GM12878 (cell line): ENCODE results near the gene MAD2L2. TPM values are rescaled to one million over a fixed set of nuclear protein-coding genes. Genes with fewer than 3 reads are reported as not detected.

Experiments
- ESRRA ChIP-seq: IDR thresholded peaks from 2 replicates; pipeline ENCODE4 v1.6.1; 2012; ENCODE audit warnings: mild to moderate bottlenecking, low read length, improper control_type of control experiment
- HDAC2 ChIP-seq: fragments of 200-600 bp; sonication (generic); IDR thresholded peaks from 2 replicates; pipeline ENCODE4 v1.6.1; 2017
- TCF3 ChIP-seq: IDR thresholded peaks from 2 replicates; pipeline ENCODE4 v1.6.1; 2012; ENCODE audit warnings: low read depth, mild to moderate bottlenecking, low read length, borderline replicate concordance; ENCODE audit not compliant: insufficient read depth
- polyA plus RNA-seq, 11 experiments: library from polyadenylated mRNA; depleted of rRNA in 4 of 11; unstranded in 6 of 11; stranded (reverse) in 5 of 11; fragments of >200 nt; fragmentation: Nextera tagmentation in 4 of 11; fragmentation: Illumina TruSeq in 1 of 11; extraction: Ambion mirVana in 4 of 11; extraction: Trizol in 1 of 11; gene quantifications; 1 replicate in 1 of 11; 2 replicates in 10 of 11; pipeline versions ENCODE4 v1.2.1 to v1.2.3, GENCODE V29; 2011 to 2016; ENCODE audit warnings: inconsistent platforms in 2 of 11, missing spikeins in 2 of 11, low read depth in 1 of 11
- total RNA-seq, 4 experiments: library from RNA; depleted of rRNA in 3 of 4; stranded (reverse); fragments of >200 nt in 3 of 4; fragmentation: Illumina TruSeq in 1 of 4; extraction: Trizol in 1 of 4; gene quantifications; 2 replicates each; pipeline versions ENCODE4 v1.2.1 to v1.2.3, GENCODE V29; 2013 to 2021
- TF ChIP-seq, protein P1 (sequence below): fragments of 450-650 bp; IDR thresholded peaks from 2 replicates; pipeline ENCODE4 v1.6.1; 2017; ENCODE audit warnings: antibody characterized with exemption, mild to moderate bottlenecking, moderate library complexity
- TF ChIP-seq, protein P2 (sequence below): fragments of 450-650 bp; conservative IDR thresholded peaks from 2 replicates; pipeline ENCODE4 v1.6.1; 2017; ENCODE audit warnings: mild to moderate bottlenecking, moderate library complexity
- TF ChIP-seq, protein P3 (sequence below): fragments of 450-650 bp; IDR thresholded peaks from 2 replicates; pipeline ENCODE4 v1.6.1; 2016; ENCODE audit warnings: mild to moderate bottlenecking

MAD2L2 gene
- total and polyA plus RNA-seq, 10 of the 15 experiments (the other 5 are each of a cell fraction or from before 2014, with no cell fraction given), result 3.5 to 95.0 (median 53.2) TPM

DNA sequence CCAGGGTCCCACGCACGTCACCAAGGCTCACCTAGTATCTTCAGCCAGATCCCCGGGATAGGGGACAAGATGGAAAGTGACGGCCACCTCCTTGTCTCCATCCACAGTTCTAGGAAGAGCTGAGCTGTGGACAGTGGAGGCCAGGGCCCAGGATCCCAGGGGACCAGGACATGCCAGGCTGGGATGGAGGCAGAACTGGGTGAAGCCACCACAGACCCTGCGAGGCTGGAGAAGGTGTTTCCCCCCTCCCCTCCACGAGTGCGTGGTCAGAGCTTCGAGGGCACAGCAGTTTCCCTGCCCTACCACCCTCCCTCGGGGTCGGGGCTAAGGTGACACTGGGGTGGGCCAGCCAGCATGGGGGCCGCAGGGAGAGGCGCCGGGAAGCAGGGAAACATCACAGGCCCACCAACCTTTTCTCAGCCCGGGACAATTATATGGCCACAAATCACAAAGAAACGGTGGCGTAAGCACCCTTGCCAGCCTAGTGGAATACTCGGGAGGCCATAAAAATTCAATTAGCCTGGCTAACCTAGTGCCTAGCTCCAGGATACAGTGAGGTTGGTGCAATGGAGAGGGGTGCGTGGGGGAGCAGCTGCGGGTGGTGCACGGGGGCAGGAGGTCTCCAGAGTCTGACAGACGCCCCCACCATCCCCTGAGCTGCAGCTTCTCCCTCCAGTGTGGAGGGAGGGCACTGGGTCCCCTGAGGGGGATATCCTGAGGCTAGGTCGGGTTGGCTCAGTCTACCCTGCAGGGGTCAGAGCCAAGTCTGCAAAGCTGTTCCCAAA, 23.9 kb upstream of the MAD2L2 start (continued):
- TF ChIP-seq, protein P1, sequence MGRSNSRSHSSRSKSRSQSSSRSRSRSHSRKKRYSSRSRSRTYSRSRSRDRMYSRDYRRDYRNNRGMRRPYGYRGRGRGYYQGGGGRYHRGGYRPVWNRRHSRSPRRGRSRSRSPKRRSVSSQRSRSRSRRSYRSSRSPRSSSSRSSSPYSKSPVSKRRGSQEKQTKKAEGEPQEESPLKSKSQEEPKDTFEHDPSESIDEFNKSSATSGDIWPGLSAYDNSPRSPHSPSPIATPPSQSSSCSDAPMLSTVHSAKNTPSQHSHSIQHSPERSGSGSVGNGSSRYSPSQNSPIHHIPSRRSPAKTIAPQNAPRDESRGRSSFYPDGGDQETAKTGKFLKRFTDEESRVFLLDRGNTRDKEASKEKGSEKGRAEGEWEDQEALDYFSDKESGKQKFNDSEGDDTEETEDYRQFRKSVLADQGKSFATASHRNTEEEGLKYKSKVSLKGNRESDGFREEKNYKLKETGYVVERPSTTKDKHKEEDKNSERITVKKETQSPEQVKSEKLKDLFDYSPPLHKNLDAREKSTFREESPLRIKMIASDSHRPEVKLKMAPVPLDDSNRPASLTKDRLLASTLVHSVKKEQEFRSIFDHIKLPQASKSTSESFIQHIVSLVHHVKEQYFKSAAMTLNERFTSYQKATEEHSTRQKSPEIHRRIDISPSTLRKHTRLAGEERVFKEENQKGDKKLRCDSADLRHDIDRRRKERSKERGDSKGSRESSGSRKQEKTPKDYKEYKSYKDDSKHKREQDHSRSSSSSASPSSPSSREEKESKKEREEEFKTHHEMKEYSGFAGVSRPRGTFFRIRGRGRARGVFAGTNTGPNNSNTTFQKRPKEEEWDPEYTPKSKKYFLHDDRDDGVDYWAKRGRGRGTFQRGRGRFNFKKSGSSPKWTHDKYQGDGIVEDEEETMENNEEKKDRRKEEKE, result no peak
- TF ChIP-seq, protein P2, sequence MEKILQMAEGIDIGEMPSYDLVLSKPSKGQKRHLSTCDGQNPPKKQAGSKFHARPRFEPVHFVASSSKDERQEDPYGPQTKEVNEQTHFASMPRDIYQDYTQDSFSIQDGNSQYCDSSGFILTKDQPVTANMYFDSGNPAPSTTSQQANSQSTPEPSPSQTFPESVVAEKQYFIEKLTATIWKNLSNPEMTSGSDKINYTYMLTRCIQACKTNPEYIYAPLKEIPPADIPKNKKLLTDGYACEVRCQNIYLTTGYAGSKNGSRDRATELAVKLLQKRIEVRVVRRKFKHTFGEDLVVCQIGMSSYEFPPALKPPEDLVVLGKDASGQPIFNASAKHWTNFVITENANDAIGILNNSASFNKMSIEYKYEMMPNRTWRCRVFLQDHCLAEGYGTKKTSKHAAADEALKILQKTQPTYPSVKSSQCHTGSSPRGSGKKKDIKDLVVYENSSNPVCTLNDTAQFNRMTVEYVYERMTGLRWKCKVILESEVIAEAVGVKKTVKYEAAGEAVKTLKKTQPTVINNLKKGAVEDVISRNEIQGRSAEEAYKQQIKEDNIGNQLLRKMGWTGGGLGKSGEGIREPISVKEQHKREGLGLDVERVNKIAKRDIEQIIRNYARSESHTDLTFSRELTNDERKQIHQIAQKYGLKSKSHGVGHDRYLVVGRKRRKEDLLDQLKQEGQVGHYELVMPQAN, result no peak
- TF ChIP-seq, protein P3, sequence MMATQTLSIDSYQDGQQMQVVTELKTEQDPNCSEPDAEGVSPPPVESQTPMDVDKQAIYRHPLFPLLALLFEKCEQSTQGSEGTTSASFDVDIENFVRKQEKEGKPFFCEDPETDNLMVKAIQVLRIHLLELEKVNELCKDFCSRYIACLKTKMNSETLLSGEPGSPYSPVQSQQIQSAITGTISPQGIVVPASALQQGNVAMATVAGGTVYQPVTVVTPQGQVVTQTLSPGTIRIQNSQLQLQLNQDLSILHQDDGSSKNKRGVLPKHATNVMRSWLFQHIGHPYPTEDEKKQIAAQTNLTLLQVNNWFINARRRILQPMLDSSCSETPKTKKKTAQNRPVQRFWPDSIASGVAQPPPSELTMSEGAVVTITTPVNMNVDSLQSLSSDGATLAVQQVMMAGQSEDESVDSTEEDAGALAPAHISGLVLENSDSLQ, result no peak
- TF ChIP-seq TCF3 (no peak), HDAC2 (no peak), ESRRA (no peak)
- TF ChIP-seq, all 136 proteins: peak for 0
